Left lobe of liver (tissue), 2 donors: ENCODE results near the gene KIAA1671. TPM values are rescaled to one million over a fixed set of nuclear protein-coding genes. Genes with fewer than 3 reads are reported as not detected.
"Not testable (repeated sequence)": the region's sequence is repeated elsewhere in the genome, so short reads cannot be mapped to it uniquely, and the experiment has no call there.

ENCODE experiments used
- ATAC-seq: fragments of 200-7000 bp; cut with Tn5 transposase; one replicate; pipeline ENCODE4 v1.9.1; 2020; ENCODE audit warnings: mild to moderate bottlenecking, moderate library complexity
- DNase-seq: peaks from one replicate; pipeline ENCODE4 v3.0.0-alpha.2; 2020; ENCODE audit warnings: low spot score
- total RNA-seq: library from RNA; stranded (reverse); gene quantifications from one replicate; pipeline ENCODE4 v1.2.1, GENCODE V29; 2021
- donor health status: DM: no; HTN: no; CAD: no; lungs with moderate emphysema.
- donor health status: DM: no; HTN: yes; CAD: no.

The KIAA1671 gene
- total RNA-seq, 1 donor from 2014 or later, result 38.9 TPM

DNA sequence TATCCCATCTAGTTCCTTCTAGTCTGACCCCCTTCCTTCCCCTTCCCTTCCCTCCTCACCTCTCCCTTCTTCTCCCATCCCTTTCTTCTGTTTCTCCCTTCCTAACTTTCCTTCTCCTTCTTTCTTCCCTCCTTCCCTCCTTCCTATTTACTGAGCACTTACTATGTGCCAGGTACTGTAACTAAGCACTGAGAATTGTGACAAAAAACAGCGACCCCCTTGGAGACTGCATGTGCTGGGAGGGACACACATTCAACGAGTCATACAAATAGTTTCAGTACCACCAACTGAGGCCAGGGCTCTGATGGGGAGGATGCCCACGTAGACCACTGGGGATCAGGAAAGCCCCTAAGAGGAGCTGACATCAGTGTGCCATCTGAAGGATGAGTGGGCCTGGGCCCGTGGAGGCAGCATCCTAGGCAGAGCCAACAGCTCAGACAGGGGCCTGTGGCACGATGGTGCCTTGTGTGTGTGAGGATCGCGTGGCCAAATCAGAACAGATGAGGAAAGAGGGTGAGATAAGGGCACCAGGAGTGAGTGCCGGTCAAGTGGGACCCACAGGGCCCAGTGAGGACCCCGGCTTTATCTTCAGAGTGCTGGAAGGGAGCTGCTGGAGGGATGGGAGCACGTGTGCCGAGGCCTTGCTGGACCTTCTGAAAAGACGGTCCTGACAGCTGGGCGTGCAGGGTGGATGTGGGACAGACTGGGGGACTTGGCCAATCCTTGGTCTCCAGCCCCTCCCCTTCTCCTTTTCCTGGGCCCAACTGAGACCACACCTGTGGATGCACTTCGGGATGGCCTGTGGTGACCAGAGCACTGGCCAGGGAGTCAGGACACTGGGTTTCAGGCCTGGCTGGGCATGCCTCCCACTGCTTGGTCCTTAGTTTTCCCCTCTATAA, 208.8 kb downstream of the KIAA1671 start:
- DNase-seq, result no peak
- ATAC-seq, result no peak

DNA sequence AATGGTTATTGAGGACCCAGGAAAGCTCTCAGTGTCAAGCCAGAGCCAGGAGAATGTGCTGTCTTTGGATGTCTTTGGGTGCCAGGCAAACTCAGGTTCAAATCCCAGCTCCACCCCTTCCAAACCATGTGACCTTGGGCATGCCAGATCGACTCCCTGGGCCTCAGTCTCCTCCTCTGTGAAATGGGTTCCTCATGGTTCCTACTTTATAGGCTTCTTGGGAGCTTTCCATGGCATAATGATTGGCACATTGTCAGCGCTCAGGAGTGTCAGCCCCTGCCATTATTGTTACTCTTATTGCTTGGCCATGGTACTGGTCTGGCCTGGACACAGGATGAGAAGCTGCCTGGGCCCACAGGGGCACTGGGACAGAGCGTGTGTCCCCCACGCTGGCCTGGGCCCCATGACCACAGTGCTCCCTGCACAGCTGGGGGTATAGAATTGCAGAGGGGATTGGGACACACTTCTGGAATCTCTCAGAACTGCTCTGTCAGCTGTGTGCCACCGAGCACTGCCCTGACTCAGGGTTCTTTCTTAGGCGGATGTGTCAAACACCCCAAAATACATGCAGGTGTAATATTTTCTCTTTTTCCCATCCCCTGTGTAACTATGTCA, 209.5 kb downstream of the KIAA1671 start:
- no peak for ATAC-seq
- no peak for DNase-seq

- no peak for ATAC-seq
- DNase-seq, result no peak
These were observed 210.0 kb downstream of the KIAA1671 start for GRCh38 chr22:25162561-25162960.

DNA sequence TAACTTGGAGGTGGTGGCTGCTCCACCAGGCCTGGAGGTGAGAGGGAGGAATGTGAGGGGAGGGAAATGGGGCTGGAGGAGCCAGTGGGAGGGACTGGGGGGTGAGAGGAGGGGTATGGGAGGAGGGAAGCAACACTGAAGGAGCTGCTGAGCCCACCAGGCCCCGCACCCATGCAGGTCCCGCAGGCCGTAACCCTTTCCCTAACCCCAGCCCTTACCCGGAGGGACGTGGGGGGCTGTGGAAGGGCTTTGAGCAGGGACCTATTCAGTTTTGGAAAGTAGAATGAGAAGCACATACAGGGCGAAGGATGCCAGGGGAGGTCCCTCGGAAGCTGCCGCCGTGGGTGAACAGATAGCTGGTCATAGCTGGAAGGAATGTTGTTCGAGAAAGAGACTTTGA, 213.3 kb downstream of the KIAA1671 start:
- no peak for DNase-seq

GRCh38 chr22:25166266-25167040, 213.9 kb downstream of the KIAA1671 start:
- no peak for ATAC-seq
- DNase-seq, result no peak

More for the DNA sequence above, 213.3 kb downstream of the KIAA1671 start:
- no peak for ATAC-seq

DNA sequence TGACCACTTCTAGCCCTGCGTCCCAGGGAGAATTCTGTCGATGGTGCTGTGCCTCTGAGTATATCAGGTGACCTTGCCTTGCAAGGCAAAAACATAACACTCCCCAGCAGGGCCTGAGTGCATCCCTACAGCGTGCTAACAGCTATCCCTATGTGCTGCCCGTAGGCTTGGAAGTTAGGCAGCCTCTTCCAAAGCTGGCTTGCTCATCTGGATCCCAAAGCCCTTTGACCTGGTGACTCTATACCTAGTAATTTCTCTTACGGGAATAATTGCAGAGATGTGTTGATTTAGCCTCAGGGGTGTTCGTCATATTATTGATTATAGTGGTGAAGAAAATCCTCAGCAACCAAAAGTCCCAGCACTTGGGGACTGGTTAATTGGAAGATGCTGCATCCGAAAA, 214.6 kb downstream of the KIAA1671 start:
- ATAC-seq (peak; percentile 56), DNase-seq (peak; percentile 59)

DNA sequence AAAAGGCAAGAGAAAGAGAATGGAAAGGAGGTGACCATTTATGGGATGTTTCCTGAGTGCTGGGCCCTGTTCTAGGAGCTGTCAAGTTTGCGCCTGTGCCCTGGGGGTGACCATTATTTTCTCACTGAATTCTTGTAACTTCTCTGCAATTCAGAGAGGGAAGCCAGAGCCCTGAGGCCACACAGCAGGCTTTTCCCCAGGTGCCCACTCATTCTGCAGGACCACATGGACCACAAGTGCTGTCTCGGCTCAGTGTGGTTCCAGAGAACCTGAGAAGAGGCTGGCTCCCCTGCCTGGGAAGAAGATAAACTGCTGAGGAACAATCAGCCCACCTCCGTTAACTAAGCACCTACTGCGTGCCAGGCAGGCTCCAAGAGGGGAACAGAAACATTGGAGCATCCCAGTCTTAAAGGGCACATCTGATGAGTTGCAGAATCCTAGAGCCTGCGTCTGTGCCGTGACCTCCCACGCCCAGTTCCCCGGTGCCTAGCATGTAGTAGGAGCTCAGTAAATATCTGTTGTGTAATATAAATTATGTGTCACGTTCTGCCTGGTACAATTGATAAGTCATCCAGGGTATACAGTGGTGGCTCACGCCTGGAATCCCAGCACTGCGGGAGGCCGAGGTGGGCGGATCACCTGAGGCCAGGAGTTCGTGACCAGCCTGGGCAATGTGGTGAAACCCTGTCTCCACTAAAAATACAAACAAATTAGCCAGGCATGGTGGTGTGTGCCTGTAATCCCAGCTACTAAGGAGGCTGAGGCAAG, 215.5 kb downstream of the KIAA1671 start:
- DNase-seq, result peak; percentile 65
- peak; percentile 28 for ATAC-seq

- ATAC-seq (peak; percentile 78), DNase-seq (peak; percentile 97)
These were observed 216.9 kb downstream of the KIAA1671 start for GRCh38 chr22:25169278-25170031.

- ATAC-seq (no peak), DNase-seq (no peak)
These were observed 218.0 kb downstream of the KIAA1671 start for GRCh38 chr22:25170426-25170980.

GRCh38 chr22:25172153-25172552, 219.6 kb downstream of the KIAA1671 start:
- ATAC-seq, result peak; percentile 47
- no peak for DNase-seq

GRCh38 chr22:25174156-25174887, 221.8 kb downstream of the KIAA1671 start:
- ATAC-seq (no peak), DNase-seq (no peak)

- DNase-seq, result no peak
- no peak for ATAC-seq
These were observed 222.4 kb downstream of the KIAA1671 start for GRCh38 chr22:25174888-25175411.

DNA sequence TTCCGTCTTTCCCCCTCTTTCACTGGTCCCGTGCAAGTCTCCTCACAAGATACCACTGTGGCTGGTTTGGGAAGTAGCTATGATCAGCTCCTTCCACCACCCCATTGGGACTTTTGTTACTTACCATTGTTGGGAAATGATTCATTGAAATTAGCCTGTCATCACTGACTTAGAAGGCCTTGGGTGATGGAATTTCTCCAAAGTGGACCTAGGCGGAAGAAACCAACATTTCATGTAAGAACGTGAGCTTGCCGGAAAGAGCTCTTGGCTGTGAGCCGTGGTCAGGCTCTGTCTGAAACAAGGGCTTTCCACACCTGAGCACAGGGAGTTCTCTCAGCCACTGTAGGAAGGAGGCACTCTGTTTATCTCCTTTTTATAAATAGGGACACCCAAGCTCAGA, 223.7 kb downstream of the KIAA1671 start:
- ATAC-seq, result no peak
- no peak for DNase-seq

GRCh38 chr22:25176799-25177198, 224.3 kb downstream of the KIAA1671 start:
- DNase-seq, result no peak
- no peak for ATAC-seq

GRCh38 chr22:25177226-25177625, 224.7 kb downstream of the KIAA1671 start:
- ATAC-seq, result no peak
- DNase-seq, result no peak

GRCh38 chr22:25177895-25178294, 225.4 kb downstream of the KIAA1671 start:
- ATAC-seq (no peak), DNase-seq (no peak)

- DNase-seq, ATAC-seq: not testable (repeated sequence)
These were observed 225.8 kb downstream of the KIAA1671 start for GRCh38 chr22:25178348-25178747.

DNA sequence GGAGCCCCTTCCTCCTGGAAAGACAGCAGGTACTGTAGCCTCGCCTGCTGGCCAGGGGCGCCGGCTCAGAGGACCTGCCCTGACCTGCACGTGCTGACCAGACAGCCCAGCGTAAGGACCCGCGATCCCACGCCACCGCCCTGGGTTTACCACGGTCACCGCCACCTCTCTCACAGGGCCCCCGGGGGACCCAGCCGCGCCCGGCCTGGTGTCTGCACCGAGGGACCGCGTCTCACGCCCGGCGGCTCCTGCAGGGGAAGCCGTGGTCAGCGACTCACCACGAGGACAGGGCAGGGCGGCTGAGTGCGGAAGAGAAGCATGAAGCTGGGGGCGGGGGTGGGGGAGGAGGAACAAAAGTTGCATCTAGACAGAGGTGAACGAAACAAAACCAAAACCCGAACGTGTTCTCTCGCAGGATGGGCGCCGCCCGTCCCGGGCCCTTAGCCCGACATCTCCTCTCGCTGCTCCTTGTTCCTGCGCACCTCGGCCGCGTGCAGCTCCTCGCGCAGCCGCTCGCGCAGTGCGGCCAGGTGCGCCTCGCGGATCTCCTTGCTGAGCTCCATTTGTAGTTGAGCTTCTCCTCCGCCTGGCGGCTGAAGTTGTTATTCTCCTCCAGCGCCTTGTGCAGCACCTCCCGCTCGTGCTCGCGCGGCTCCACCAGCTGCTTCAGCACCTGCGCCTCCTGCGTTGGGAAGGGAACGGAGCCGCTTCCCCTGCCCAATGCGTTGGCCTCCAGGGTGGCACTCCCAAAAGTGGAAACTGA, 226.5 kb downstream of the KIAA1671 start:
- DNase-seq, result not testable (repeated sequence)
- ATAC-seq, result peak; percentile 2
